ENCODE results near the gene ZNF22. TPM values are rescaled to one million over a fixed set of nuclear protein-coding genes. Genes with fewer than 3 reads are reported as not detected.

Gene ZNF22
- total RNA-seq, 1 donor from 2014 or later, result 7.0 TPM

DNA sequence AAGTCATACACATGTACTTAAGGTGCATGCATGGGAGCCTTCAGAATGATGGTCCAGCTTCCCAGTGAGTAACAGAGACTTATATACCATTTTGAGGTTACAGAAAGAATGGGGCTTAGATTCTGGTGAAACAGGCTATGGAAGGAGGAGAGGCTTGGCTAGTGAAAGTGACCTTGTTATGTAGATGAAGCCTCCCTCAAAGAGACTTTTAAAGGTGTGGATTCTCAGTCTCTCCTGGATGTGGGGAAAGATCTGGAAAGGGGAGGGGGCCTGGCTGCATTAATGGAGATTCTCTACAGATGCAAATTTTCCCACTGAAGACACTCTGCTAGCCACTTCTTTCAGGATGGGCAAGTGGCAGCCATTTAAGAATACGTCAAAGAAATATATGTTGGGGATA is 35.6 kb upstream of the ZNF22 start:
- no peak for ATAC-seq

DNA sequence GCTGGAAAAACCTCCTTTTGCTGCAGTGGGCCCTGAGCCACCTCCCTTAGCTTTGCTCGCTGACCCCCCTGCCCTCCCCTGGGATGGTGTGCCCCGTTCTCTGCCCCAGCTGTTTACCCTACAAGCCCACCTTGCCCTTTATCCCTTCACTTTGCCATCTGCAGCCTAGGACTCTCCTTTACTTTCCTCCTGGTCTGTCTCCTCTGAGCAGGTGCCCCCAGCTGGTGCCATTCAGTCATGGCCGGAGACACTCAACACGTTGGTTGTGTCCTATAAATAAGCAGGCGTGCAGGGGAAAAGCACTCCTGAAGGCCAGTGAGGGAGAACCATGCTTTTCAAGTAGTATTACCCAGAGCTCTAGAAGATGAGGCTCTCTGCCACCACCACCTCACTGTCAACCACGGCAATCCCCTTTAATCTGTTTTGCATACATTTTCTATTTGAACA is 35.0 kb upstream of the ZNF22 start:
- ATAC-seq, result no peak

DNA sequence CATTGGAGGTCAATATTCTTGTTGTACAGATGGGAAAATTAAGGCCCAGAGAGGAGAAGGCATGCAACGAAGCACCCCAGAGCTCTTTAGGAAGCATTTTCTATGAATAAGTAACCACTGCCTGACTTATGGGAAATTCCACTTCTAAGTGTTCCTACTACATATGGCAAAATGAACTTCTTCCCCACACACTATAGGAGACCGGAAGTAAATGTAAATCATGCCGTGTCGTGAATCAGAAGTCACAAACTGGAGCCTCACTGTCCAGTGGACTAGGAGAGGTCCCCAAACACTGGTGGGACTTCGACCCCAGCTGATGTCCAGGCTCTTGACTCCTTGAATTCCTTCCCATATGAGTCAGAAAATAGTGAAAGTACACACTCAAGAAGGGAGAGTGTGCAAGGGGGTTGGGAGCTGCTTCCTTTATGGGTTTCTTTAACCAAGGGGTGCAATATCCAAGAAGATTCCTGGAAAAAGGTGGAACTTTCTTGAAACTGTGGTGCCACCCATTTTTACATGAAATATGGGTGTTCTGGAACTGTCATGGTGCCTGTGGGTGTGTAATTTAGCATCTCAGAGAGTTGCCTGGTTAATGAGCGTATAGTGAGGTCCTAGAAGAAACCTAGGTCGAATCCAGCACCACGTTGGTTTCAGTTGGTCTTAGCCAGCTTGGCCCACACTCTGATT is 34.5 kb upstream of the ZNF22 start:
- no peak for ATAC-seq

DNA sequence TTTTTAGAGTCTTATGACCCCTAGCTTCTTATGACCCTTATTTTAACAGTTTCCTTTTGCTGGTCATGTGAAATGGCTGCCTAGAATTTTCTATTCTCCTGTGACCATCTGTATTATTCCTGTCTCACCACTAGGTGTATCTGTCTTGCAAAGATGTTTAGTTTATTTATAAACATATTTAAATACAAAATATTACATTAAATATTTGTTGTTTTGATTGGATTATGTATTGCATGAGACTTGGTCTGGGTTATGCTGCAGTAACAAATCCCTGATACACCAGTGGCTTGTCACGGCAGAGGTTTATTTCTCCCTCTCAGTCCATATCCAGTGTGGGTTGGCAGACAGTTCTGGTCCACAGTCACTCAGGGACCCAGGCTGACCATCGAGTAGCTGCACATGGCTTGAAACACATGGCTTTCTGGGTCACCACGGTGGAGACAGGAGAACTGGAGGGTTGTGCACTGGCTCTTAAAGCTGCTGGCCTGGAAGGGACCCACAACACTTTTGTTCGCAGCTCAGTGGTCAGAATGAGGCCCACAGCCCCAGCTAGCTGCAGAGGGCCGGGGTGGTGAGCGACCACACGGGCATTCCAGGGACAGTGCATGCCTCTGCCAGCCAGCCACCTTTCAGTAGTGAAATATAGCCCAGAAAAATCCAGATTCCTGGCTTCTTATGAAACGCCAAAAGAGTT is 33.8 kb upstream of the ZNF22 start:
- ATAC-seq, result no peak

DNA sequence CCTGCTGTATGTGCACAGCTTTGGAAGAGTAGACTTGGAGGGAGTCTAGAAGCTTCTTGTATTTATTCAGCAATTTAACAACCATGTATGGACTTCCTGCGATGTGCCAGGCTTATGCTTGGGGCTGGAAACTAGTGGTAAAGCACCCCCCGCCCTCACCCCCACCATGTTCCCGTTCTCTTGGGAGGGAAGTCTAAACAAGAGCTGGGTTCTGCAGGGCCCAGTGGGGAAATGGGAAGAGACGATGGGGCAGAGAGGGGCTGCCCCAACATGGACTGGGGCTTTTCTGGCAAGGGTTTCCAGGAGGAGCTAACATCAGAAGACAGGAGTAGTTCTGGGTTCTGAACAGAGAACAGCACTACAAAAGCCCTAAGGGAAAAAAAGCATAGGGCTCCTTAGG is 33.1 kb upstream of the ZNF22 start:
- ATAC-seq, result no peak

DNA sequence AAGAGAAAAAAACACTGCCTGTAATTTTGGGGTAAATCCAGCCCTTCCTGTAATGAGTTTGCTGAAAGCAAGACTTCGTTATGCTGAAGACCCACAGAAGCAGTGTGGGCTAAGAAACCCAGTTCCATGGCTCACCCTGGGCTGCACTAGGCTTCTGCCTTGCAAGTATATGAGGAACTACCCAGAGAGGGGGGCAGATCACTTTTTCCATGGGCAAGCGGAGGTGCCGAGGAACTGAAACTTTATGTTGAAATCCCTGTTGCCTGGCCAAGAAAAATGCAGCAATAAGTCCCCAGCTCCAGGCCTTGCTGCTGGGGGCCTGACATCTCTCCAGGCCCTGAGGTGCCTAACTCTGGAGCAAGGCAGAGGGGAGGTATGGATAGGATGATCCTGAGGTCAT is 32.6 kb upstream of the ZNF22 start:
- ATAC-seq, result no peak

DNA sequence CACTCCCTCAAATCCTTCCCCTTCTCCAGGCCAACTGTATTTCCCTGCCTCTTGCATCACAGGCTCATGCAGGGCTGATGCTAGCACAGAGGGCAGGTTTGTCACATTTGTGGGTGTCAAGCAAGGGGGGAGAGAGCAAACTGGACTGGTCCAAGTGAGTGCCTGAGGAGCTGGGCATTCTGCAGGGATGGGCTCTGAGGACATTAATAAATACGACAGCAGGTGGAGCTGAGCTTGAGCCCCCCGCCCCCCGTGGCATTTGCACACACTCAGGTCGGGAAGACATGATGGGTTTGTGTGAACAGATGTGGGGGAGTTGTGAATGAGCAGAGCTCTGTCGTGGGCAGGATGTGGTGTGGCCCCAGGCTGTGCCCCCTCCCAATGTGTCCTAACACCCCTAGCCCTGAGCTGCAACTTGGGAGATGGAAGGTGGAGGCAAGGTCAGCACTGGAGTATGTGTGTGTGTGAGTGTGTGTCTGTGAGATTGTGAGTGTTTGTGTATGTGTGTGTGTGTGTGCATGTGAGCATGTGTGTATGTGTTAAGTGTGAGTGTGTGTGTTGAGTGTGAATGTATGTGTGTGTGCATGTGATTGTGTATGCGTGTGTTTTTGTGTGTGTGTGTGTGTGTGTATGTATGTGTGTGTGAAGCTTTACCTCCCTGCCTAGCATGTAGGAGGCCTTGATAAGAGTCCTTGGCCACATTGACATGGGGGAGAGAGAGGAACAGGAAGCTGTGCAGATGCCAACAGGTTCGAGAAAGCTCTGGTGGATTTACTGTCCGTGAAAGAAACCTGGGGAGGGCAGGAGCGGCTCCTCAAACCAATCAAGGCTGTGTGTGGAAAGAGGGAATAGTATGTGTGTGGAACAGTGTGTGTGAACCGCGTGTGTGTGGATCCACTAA is 32.0 kb upstream of the ZNF22 start:
- ATAC-seq, result no peak

DNA sequence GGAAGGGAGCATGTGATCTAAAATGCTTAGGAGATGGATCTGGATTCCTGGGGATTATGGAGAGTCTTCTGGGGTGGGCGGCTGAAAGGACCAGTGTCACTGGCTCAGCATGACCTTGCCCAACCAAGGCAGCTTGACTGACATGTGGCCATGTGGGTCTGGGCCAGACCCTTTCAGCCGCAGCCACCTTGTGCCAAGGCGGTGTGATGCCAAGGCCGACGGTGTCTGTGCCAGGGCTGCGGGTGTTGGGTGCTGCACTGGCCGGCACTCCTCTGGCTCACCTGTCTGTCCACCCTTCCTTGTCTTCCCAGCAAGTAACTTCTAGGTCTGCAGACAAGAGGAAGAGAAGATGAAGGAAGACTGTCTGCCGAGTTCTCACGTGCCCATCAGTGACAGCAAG is 30.9 kb upstream of the ZNF22 start:
- no peak for ATAC-seq

DNA sequence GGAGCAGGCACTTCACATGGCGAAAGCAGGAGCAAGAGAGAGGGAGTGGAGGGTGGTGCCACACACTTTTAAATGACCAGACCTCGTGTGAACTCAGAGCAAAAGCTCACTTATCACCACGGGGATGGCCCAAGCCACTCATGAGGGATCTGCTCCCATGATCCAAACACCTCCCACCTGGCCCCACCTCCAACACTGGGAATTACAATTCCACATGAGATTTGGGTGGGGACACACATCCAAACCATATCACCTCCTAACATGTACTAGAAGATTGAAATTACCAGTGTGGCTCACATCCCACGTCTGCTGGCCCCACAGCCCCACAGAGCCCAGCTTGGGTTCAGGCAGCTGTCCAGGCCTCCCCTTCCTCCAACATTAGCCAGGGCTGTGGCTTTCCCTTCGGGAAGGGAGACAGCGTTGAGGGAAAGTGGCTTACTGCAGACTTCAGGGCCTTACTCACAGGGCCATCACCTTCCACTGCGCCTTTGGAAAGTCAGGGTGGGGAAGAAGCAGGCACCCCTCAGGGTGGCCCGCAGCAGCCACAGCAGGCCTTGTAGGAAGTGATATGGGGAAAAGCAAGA is 29.8 kb upstream of the ZNF22 start:
- ATAC-seq, result no peak

DNA sequence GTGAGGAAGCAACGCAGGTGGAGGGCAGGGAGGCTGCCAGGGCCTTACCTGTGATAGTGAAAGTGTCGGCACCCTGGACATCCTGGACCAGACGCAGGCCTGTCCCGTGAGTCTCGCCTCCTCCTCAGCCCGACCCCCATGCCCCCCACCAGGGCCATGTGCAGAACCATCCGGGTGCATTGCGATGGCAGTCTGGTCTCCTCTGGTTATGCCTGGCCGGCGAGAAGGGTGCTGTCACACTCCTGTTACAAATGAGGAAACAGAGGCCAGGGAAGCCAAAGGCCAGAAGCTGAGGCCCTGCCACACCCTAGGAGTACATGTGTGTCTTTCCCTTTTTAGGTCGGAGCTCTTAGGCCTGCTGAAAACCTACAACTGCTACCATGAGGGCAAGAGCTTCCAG is 29.3 kb upstream of the ZNF22 start:
- ATAC-seq, result no peak

DNA sequence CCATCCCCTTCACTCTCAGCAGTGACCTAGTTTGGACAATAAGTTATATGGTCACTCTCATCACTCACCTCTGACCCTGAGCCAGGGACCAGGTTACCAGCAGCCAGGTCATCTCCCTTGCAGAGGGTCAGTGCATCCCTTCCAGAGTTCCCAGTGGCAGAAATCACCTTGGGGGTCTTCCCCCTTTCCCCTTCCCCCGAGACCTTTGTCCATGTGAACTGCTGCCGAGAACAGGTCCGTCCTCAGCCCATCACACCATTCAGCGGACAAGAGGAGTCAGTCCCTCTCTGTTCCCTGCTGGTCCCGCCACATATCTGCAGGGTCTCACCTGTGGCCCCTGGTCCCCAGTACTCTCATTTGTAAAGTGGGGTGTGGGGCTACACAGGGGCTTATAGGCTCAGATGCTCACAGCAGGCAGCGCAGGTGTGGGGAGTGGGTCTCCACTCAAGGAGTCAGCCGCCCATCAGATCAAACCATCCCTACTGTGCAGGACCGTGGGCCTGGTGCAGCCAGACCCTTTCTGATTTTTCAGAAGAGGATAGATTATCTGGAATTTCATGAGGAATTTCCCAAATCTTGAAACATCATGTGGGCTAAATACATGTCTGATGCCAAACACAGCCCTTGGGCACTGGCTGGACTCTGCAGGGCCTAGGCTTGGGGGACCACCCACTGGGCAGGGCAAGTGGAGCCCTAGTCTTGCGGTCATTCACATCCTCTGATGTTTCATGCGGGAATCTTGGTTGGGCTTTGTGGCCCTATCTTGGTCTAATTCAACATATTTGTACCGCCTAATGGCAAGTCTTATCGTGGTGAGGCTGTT is 28.6 kb upstream of the ZNF22 start:
- ATAC-seq, result no peak

DNA sequence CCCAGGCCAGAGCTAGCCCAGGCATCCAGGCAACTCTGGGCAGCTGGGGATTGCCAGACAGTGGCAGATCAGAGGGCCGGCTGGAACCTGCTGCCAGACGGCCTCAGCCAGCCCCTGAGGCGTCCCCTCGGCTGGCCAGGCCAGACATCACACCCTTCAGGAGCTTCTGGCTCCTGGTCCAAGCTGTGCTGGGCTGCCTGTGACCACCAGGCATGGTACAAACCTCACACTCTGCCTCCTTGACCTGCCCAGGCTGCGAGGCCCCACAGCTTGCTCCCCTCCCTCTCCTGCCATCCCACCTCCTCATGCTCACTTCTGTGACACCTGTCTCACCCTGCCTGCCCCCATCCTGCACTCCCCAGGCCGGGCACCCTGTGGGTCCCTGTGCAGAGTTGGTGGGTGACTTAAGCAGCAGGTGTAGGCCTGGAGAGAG is 27.8 kb upstream of the ZNF22 start:
- no peak for ATAC-seq

DNA sequence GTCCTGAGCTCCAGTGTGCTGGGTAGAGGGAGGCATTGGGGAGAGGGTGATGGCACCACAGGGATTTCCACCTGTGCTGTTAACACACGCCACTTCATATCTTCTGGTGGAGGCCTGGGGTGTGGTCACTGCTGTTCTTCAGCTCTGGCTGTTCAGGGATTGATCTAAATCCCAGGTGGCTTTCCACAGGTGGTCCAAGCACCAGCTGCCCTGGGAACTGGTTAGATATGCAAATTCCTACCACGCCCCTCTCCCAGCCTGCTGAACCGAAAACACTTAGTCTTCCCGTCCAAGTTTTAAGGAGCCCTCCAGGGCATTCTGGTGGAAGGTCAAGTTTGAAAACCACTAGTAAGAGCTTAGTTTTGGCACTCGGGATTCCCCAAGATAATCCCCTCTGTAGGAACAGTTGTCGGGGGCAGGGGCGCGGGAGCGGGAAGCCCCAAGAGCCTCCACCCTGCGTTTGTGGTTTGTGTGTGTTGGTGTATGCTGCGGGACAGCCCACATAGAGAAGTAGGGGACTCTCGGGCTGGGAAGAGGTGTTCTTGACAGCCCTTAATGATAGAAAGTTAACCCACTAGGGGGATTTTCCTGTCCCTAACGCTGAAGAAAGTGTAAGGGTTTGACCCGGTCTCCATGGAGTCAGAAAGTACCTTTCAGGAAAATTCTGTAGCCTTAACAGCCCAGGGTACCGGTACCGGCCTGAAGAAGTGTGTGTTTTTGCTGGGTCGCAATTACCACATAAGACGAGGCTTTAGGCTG is 27.2 kb upstream of the ZNF22 start:
- ATAC-seq, result no peak

DNA sequence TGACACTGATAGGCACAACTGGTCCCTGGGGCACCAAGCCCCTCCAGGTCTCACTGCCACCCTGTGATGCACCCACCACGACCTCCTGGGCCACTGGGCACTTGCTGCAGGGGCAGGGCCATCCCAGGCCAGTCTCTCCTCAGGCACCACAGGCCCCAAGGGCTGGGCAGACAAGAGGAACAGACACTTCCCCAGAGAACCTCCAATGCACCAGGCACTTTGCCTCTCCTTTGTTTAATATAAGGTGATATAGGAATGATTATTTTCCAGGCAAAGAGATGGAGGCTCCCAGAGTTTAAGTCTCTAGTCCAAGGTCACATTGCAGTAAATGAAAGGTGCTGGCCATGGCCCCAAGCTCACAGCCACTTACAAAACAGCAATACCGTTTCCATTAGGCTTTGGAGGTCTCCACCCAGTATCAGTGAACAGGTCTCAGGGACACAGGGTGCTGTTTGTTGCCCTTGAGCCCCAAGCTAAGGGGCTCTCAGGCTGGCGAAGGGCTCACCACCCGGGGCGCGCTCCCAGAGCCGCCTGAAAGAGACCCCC is 26.6 kb upstream of the ZNF22 start:
- no peak for ATAC-seq

DNA sequence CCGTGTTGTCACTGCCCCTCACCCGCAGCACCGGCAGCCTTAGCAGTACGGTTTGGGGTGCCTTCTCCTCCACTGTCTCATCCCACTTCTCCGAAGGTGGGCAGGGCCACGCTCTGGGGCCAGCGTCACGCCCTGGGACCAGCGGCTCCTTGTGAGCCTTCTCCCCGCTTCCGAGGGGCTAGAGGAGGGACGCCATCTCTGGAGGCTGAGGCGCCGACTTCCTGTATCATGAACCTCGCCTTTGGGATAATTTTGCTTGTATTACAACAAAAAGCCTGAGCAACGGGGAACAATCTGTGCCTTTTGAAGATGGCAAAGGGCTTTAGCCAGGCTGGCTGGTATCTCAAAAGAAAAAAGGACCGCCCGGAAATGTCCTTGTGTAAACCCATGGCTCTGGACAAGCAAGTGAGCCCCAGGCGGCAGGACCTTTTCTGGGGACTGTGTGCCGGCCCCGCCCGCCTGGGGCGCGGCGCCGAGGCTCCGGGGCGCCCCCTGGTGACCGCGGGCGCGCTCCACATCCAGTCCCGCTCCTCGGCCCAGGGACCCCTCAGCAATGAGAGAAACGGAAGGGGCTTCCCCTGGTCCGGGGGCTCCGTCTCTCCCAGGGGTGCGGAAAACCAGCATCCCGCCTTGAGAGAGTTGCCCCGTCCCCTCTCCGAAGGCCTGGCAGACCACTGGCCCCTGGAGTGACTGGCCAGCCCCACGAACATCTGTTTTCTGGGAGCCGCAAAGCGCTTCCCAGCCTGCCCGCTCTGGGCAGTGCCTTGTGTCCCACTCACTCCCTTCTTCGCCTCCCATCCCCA is 25.9 kb upstream of the ZNF22 start:
- peak; percentile 66 for ATAC-seq

DNA sequence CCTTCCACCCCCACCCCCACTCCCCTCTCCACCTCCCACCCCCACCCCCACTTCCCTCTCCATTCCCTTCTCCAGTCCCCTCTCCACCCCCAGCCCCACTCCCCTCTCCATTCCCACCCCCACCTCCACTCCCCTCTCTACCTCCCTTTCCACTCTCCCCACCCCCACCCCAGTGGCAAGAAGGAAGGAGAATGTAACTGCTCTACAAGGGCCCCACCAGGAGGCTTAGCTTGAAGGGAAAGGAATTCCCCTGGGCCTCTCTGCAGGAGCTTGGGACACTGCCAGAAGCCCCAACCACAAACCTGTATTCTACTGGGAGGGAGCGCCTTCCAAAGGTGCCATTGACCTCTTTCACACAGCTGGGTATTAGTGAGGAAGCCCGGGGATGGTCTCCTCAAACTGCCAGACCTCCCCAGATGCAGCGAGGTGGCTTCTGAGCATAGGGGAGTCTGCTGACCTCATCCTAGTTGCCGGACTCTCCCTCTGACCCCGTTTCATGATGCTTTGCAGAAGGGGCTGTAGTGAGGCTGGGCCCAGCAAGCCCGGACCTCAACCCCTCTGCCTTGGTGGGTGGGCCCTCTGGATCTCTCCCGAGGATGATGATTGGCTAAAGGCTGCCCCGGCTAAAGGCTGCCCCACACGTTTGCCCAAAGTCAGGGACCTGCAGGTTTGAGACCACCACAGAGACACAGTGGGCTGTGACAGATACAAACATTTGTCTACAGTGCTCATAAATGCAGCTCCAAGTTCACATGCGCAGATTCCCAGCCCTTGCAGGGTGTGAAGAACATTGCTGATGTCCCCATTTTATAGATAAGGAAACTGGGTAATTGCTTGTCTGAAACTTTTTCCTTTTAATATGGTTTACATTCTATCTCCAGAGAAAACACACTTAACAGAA is 25.0 kb upstream of the ZNF22 start:
- no peak for ATAC-seq

DNA sequence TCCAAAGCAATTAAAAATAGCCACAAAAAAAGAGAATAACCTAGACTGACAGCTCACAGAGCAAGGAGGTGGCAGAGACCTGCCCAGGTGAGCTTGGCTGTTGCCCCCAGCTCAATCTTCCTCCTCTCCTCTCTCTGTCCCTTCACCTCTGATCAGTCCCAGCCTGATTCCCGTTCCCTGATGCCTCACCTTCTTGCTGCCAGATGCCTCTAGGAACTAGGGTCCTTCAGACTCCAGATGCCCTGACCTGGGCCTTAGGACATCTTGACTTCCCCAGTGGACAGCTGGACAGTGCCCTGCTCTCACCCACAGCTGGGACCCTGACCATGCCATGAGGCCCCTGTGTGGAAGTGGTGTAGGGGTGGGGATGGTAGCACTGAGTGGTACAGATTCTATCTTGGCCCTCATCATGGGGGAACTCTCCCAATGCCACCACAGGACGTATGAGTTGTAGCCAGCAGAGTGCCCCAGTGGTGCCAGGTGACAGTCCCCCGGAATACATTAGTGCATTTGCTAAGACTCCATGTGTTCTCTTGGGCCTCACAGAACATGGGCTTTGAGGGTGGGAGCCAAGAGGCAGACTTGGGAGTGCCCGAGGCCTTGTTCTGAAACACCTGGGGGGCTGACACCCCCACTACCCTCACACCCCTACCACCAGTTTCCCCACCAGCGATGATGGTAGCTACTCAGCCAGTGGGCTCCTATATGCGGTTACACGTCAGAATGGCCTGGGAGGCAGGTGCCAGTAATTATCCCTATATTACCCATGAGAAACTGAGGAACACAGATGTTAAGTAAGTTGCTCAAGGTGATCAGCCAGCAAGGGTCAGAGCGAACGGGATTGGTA is 24.1 kb upstream of the ZNF22 start:
- no peak for ATAC-seq
